Activated CD4-positive, alpha-beta T cell treated with anti-CD3 and anti-CD28 coated beads, Interleukin-2, amount 10 ng/mL, durations not matched to agents 7 days and 5 days (primary cell): Measurements from ENCODE around the gene EEIG1. TPM values are rescaled to one million over a fixed set of nuclear protein-coding genes. Genes with fewer than 3 reads are reported as not detected.

Experiments
- CTCF ChIA-PET: fragments of 350-600 bp; sonication (Branson Sonifier 250); formaldehyde crosslinking; loops from one replicate; lab custom pipeline; 2021; ENCODE audit warnings: antibody characterized with exemption; lab: Charles Lee
- POLR2A ChIA-PET: fragments of 350-600 bp; sonication (Branson Sonifier 250); formaldehyde crosslinking; loops from one replicate; lab custom pipeline; 2021; ENCODE audit warnings: antibody characterized with exemption; lab: Charles Lee
- DNase-seq: peaks from one replicate; pipeline ENCODE4 v3.0.0-alpha.2; 2020
- H3K27ac Mint-ChIP-seq: one replicate; pipeline ENCODE4 v1.8.0; 2021; ENCODE audit warnings: mild to moderate bottlenecking, moderate library complexity, mixed read lengths
- H3K27me3 Mint-ChIP-seq: one replicate; pipeline ENCODE4 v1.8.0; 2021; ENCODE audit warnings: mixed read lengths
- H3K36me3 Mint-ChIP-seq: one replicate; pipeline ENCODE4 v1.8.0; 2021; ENCODE audit warnings: low read depth, mixed read lengths
- H3K4me1 Mint-ChIP-seq: one replicate; pipeline ENCODE4 v1.8.0; 2021; ENCODE audit warnings: mixed read lengths
- H3K4me3 Mint-ChIP-seq: one replicate; pipeline ENCODE4 v1.8.0; 2021; ENCODE audit warnings: mild to moderate bottlenecking, moderate library complexity, mixed read lengths
- H3K9me3 Mint-ChIP-seq: one replicate; pipeline ENCODE4 v1.8.0; 2021; ENCODE audit warnings: mixed read lengths
- total RNA-seq, 2 experiments: library from RNA; stranded (reverse); gene quantifications; one replicate each; pipeline ENCODE4 v1.2.3, GENCODE V29; 2021

The EEIG1 gene
- total RNA-seq, 2 experiments from 2014 or later = 412 to 477 TPM

DNA sequence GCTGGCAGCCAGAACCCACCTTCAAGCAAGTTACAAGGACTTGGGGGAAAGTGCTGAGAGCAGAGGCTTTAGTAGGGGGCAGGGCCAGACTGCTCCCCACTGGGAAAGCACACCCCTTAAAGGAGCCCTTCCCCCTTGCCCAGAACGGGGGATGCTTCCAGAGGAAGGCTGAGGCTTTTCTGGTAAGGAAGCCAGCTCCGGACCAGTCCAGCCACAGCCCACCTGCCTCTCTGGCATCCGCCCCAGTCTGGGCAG is 38.9 kb downstream of the EEIG1 start:
- ChIA-PET POLR2A (no interaction called here), CTCF (interaction anchor here (0.9 to 6.9 kb wide), 12 partner anchors 11 to 176 kb away, joined by 3 to 103 read pairs (median 6); partner anchors contain the start of gene PIP5KL1)
- Mint-ChIP-seq H3K27ac (peak overlapping the region; percentile 36), H3K27me3 (peaks cover 4% of the 10 kb centered on the region), H3K36me3 (peaks cover 74% of the 10 kb centered on the region), H3K9me3 (no peaks in the 10 kb centered on the region), H3K4me1 (peaks cover 57% of the 10 kb centered on the region), H3K4me3 (no peak overlapping the region)
- DNase-seq = no peak

DNA sequence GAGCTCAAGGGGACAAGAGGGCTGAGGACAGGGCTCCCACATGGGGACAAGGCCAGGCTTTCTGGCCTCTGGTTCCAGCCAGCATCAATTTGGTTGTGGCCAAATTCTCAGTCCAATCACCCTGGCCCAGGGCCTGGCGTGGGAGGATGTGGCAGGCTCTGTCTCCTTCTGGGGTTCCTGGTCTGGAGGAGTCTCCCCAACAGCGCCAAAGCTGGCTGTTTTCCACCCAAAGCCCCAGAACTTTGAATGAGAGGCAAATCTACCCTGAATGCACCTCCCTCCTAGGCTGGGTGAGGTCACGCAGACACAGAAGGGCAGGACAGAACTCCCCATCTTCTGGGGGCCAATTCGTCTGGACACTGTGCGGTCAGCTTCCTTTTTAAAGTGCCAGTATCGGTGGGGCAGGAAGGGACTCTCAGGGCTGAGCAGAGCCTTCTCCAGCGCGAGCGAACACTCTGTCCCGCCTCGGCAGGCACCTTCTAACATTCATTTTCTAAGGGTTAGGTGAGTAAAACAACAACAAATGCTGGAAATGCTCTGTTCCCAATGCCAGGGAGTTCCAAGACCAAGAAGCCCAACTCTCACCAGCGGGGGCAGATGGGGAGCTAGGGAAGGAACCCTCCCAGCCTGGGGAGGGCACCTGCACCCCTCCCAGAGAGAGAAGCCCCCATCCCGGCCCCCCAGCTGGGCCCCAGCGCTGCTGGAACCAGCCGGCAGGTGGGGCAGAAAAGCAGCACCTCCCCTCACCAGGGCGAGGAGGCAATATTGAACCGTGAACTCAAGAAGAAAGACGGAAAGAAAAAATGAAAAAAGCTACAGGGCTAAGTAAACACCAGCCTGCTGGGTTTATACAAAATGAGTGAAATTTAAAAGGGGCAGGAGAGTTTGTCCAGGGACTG is 39.5 kb downstream of the EEIG1 start:
- POLR2A ChIA-PET = no interaction called here
- DNase-seq = no peak
- Mint-ChIP-seq H3K27ac (peak overlapping the region; percentile 36), H3K4me1 (peaks cover 60% of the 10 kb centered on the region), H3K4me3 (no peak overlapping the region), H3K27me3 (peaks cover 4% of the 10 kb centered on the region), H3K9me3 (no peaks in the 10 kb centered on the region), H3K36me3 (peaks cover 74% of the 10 kb centered on the region)
- CTCF ChIA-PET = interaction anchor here (1.0 to 6.9 kb wide), 11 partner anchors 10 to 176 kb away, joined by 3 to 103 read pairs (median 5); partner anchors contain the start of genes EEIG1 and PIP5KL1

DNA sequence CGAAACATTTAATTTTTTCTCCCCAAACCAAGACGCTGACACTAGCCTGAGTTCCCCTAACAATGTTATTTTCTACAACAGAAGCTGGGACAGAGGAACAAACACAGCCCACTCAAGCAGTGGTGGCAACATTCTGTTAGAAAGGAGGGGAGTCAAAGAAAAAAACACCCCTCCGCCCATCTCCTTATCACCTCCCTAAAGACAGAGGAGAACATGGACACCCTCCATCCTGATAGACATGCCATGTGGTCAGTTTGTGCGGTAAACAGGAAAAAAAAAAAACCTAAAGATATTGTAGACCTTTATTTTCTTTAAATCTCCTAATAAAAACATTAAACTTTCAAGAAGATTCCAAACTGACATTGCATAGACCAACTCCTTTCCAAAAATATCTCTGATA is 40.2 kb downstream of the EEIG1 start:
- peaks cover 4% of the 10 kb centered on the region for H3K27me3 Mint-ChIP-seq
- H3K27ac Mint-ChIP-seq = no peak overlapping the region
- no peaks in the 10 kb centered on the region for H3K9me3 Mint-ChIP-seq
- ChIA-PET POLR2A (no interaction called here), CTCF (interaction anchor here (1.0 to 6.9 kb wide), 6 partner anchors 10 to 147 kb away, joined by 3 to 103 read pairs (median 11); partner anchors contain the start of genes EEIG1 and PIP5KL1)
- peaks cover 73% of the 10 kb centered on the region for H3K36me3 Mint-ChIP-seq
- H3K4me3 Mint-ChIP-seq = no peak overlapping the region
- DNase-seq = no peak
- peaks cover 66% of the 10 kb centered on the region for H3K4me1 Mint-ChIP-seq

DNA sequence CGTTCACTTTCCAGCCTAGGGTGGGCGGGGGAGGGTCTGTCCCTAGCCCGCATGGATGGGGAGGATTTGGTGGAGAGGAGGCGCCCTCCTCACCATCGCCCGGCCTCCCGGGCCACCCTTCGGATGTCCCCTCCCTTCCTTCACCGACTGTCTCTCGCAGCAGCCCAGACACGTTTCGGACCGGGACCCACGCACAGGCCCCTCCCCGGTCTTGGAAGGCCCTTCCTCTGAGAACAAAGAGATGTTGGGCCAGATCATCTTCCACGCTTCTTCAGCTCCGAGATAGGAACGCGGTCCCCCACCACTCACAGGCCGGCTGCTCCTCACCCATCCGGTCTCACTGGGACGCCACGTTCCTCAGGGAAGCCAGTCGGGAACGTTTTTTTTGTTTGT is 42.5 kb downstream of the EEIG1 start:
- ChIA-PET POLR2A (no interaction called here), CTCF (interaction anchor here (0.6 to 1.0 kb wide), 2 partner anchors 96 to 911 kb away, joined by 3 read pairs; no protein-coding TSS in a partner anchor)
- Mint-ChIP-seq H3K4me1 (peaks cover 64% of the 10 kb centered on the region), H3K9me3 (no peaks in the 10 kb centered on the region), H3K27ac (peak overlapping the region; percentile 75), H3K36me3 (peaks cover 66% of the 10 kb centered on the region), H3K27me3 (peaks cover 4% of the 10 kb centered on the region), H3K4me3 (peak overlapping the region; percentile 92)
- no peak for DNase-seq

DNA sequence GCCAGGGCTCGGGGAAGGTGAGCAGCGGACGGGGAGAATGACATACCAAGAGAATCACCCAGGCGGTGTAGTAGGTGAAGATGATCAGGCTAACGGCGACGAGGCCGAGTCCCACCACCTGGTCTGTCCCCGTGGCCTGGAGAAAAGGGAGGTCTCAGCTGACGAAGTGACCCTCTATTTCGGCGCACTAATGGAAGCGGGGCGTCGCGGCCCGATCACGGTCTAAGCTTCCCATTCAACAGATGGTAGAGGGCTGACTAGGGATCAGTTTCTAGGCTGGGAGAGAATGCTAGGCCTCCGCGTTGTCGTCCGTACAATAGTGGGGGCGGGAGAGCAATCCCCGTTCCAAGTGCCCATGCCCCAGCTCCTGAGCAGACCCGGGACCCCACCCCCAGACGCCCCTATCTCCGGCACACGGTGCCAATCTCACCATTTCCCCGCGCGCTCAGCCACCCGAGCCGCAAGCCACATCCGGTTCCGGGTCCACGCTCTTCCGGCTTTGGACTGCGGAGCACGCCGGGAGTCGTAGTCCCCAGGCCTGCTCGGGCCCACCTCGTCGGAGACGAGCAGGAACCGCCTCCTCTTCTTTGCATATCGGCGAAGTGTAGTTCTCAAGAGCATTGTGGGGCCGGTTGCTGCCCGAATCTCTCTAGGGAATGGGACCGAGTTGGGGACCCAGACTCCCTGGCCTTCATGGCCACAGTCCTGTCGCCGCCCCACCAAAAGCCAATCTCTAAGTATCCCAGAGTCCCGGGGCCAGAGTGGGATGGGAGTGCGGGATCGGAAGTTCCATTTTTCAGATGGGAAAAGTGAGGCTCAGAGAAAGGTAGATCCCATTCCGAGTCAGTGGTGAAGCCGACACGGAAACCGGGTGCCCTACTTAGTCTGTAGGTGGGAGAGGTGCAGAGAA is 43.1 kb downstream of the EEIG1 start, which contains the start of gene DPM2:
DPM2 (minus strand) TSS at position 467 of the 910 bp plus-strand sequence; CDS start at position 433, 34 bp downstream.
- peak; percentile 92 for DNase-seq
- ChIA-PET CTCF (interaction anchor here (1.1 kb wide), 1 partner anchor 17 kb away, joined by 3 read pairs; no protein-coding TSS in a partner anchor), POLR2A (no interaction called here)
- H3K4me3 Mint-ChIP-seq = peak within 1 kb of the TSS; percentile 92
- H3K9me3 Mint-ChIP-seq = no peaks in the 10 kb centered on the region
- H3K27ac Mint-ChIP-seq = peak within 1 kb of the TSS; percentile 93
- H3K4me1 Mint-ChIP-seq = peaks cover 62% of the 10 kb centered on the region
- H3K36me3 Mint-ChIP-seq = peaks cover 64% of the 10 kb centered on the region
- H3K27me3 Mint-ChIP-seq = peaks cover 4% of the 10 kb centered on the region

DNA sequence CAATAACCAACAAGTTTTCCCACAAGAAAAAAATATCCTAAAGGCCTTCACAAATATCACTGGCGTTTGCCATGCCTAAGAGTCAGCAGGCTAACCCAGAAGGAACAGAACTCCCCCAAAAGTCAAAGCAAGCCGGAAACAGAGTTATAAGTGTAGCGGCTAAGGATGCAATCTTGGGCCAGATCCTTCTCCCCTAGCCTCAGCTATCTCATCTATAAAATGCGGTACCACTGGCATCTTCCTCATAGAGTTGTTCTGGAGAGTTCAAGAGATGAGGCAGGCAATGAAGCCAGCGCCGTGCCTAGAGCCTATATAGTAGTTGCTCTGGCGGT is 43.8 kb downstream of the EEIG1 start:
- no peak for DNase-seq
- Mint-ChIP-seq H3K9me3 (no peaks in the 10 kb centered on the region), H3K4me1 (peaks cover 61% of the 10 kb centered on the region), H3K27me3 (peaks cover 4% of the 10 kb centered on the region), H3K4me3 (peak overlapping the region; percentile 92), H3K27ac (peak overlapping the region; percentile 93), H3K36me3 (peaks cover 58% of the 10 kb centered on the region)
- CTCF ChIA-PET = interaction anchor here (1.1 kb wide), 1 partner anchor 18 kb away, joined by 3 read pairs; no protein-coding TSS in a partner anchor
- POLR2A ChIA-PET = no interaction called here

DNA sequence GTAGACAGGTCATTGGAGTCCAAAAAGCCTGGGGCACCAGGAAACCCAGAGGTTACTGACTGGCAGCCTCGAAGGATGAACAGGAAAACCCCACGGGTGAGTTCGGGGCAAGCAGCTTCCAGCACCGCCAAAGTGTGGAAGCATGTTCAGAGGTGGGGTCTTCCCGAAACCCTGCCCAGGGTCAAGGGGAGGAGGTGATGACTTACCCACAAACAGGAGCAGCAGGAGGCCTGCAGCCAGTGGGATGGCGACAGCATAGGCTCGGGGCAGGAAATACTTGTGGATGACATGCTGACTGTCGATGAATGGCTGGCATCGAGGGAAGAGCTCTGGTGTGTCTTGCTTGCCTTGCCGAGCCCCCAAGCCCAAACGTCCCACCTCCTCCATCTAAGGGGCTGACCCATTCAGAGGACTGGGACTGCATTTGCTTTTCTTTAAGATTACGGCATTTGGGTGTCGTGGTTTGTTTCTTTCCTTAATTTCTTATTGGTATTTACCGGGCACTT is 44.4 kb downstream of the EEIG1 start:
- Mint-ChIP-seq H3K27me3 (peaks cover 4% of the 10 kb centered on the region), H3K27ac (peak overlapping the region; percentile 93), H3K4me3 (peak overlapping the region; percentile 92), H3K4me1 (peaks cover 64% of the 10 kb centered on the region), H3K9me3 (no peaks in the 10 kb centered on the region), H3K36me3 (peaks cover 55% of the 10 kb centered on the region)
- POLR2A ChIA-PET = no interaction called here
- DNase-seq = no peak
- CTCF ChIA-PET = interaction anchor here (1.1 kb wide), 1 partner anchor 19 kb away, joined by 3 read pairs; no protein-coding TSS in a partner anchor

DNA sequence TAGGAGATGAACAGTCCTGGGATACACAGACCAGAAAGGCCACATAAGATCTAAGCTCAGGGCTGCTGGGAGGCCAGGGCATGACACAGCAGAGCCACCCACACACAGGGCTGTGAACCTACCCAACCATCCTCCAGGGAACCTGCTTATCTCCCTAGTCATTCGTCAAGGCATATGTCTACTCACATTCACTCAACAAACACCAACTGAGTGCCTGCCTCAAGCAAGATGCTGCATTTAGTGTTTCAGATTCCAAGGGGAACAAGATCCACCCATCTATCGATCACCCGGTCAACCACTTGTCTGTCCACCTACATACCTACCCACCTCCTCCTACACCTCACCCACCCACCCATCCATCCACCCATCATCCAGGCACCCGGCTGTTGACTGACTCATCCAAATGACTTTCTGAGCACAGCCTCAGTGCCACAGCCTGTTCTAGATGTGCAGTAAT is 45.0 kb downstream of the EEIG1 start:
- peaks cover 4% of the 10 kb centered on the region for H3K27me3 Mint-ChIP-seq
- H3K9me3 Mint-ChIP-seq = no peaks in the 10 kb centered on the region
- CTCF ChIA-PET = interaction anchor here (1.0 to 1.2 kb wide), 3 partner anchors 12 to 99 kb away, joined by 3 to 4 read pairs (median 3); no protein-coding TSS in a partner anchor
- peak overlapping the region; percentile 71 for H3K27ac Mint-ChIP-seq
- peak overlapping the region; percentile 92 for H3K4me3 Mint-ChIP-seq
- peaks cover 50% of the 10 kb centered on the region for H3K36me3 Mint-ChIP-seq
- H3K4me1 Mint-ChIP-seq = peaks cover 70% of the 10 kb centered on the region
- no peak for DNase-seq
- POLR2A ChIA-PET = no interaction called here

DNA sequence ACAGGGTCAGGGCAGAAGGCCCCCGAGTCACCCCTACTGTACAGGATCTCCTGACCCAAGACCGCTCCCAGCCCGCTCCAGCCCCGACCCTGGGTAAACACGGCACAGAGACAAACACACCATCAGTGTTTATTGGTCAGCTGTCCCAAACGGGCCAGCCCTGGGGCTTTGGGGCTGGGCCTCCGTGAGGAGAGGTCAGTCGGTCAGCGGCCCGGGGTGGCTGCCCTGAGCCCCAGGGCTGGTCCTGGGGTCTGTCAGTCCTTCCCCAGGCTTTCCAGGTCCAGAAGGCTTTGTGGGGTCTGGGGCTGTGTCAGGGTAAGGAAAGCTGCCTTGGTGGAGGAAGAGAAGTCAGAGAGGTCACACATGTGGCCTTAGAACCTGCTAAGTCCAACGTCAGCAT is 45.8 kb downstream of the EEIG1 start:
- Mint-ChIP-seq H3K27ac (peak overlapping the region; percentile 25), H3K27me3 (peaks cover 4% of the 10 kb centered on the region), H3K4me1 (peaks cover 66% of the 10 kb centered on the region), H3K4me3 (no peak overlapping the region), H3K9me3 (no peaks in the 10 kb centered on the region), H3K36me3 (peaks cover 42% of the 10 kb centered on the region)
- DNase-seq = no peak
- ChIA-PET POLR2A (no interaction called here), CTCF (interaction anchor here (1.0 to 3.1 kb wide), 4 partner anchors 9 to 100 kb away, joined by 3 to 8 read pairs (median 4); no protein-coding TSS in a partner anchor)

DNA sequence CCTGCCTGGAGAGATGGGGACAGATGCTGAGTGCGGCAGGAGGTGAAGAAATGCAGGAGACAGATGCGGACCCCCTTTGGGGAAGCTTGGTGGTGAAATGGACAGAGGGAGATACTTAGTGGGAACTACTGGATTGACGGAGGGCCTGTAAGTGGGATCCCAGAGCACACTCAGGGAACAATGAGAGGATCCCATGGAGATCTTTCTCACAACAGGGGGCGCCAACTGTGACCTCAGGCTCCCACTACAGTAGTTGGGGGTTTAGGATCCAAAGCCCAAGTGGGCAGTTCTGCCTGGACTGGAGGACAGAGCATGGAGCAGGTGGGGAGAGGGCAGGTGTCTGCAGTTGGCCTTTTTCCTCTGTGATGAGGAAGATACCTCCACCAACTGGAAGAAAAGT is 46.5 kb downstream of the EEIG1 start:
- no peak for DNase-seq
- no peak overlapping the region for H3K27ac Mint-ChIP-seq
- H3K27me3 Mint-ChIP-seq = peaks cover 4% of the 10 kb centered on the region
- no peaks in the 10 kb centered on the region for H3K9me3 Mint-ChIP-seq
- peaks cover 68% of the 10 kb centered on the region for H3K4me1 Mint-ChIP-seq
- peak overlapping the region; percentile 25 for H3K4me3 Mint-ChIP-seq
- peaks cover 37% of the 10 kb centered on the region for H3K36me3 Mint-ChIP-seq
- CTCF ChIA-PET = interaction anchor here (1.1 to 3.1 kb wide), 2 partner anchors 10 to 56 kb away, joined by 4 to 8 read pairs; no protein-coding TSS in a partner anchor
- POLR2A ChIA-PET = no interaction called here

DNA sequence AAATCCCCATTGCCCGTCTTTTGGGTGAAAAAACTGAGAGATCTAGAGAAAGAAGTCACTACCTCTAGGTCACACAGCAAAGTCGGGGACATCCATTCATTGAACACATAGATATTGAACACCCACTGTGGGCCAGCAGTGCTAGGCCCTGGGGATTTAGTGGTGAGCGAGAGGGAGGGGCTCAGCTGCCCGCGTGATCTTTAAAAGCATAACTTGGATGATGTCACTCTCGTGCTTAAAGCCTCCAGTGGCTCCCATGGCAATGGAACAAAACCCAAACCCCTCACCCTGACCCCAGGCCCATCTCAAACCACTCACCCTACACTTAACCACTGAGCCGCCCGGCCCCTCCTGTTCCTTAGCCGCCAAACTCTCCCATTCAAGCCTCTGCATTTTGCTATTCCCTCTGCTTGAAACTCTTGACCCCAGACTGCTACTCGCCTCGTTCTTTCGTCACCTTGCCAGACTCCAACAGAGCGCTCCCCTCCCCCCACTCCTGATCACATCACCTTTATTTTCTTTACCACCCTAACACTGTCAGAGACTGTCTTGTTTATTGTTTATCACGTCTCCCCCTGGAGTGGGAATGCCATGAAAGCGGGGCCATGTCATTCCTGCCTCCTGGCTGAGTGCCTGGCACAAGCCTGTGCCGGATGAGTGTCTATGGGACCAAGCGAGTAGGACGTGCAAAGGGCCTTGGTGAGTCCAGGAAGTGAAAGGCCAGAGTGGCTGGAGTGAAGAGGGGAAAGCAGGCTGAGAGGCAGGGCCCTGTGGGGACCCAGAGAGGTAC is 49.5 kb downstream of the EEIG1 start:
- ChIA-PET POLR2A (no interaction called here), CTCF (interaction anchor here (1.0 to 3.1 kb wide), 4 partner anchors 10 to 197 kb away, joined by 3 to 9 read pairs (median 4); partner anchors contain the start of gene TOR2A)
- peaks cover 52% of the 10 kb centered on the region for H3K4me1 Mint-ChIP-seq
- peak overlapping the region; percentile 68 for H3K27ac Mint-ChIP-seq
- DNase-seq = peak; percentile 42
- H3K36me3 Mint-ChIP-seq = peaks cover 17% of the 10 kb centered on the region
- peak overlapping the region; percentile 64 for H3K4me3 Mint-ChIP-seq
- H3K9me3 Mint-ChIP-seq = no peaks in the 10 kb centered on the region
- peaks cover 6% of the 10 kb centered on the region for H3K27me3 Mint-ChIP-seq
